HepG2 (cell line): Measurements from ENCODE around the gene DNAJC24. TPM values are rescaled to one million over a fixed set of nuclear protein-coding genes. Genes with fewer than 3 reads are reported as not detected.
A peak's percentile ranks its signal among the peaks of the same experiment; 100 is the strongest.

Experiments used
- ATAC-seq: fragments of 200-7000 bp; cut with Tn5 transposase; 3 replicates; pipeline ENCODE4 v1.9.1; 2020; ENCODE audit warnings: mild to moderate bottlenecking, moderate library complexity
- BruUV-seq: library from RNA; stranded (reverse); fragments of 400-500 nt; replicated peaks from 2 replicates; lab custom pipeline; 2021; lab: Mats Ljungman, UMichigan
- CTCF ChIA-PET: fragments of 300-600 bp; formaldehyde crosslinking; extraction: SDS; loops from one replicate; lab custom pipeline; 2021; ENCODE audit warnings: low total read pairs, inconsistent platforms, low intra/inter-chr PET ratio; lab: Yijun Ruan, JAX
- POLR2A ChIA-PET: fragments of 350-600 bp; sonication (Branson Sonifier 250); formaldehyde crosslinking; loops from one replicate; lab custom pipeline; 2020; ENCODE audit warnings: antibody characterized with exemption, inconsistent platforms; lab: Yijun Ruan, JAX
- DNase-seq: peaks from one replicate; pipeline ENCODE4 v3.0.0-alpha.2; 2015; ENCODE audit warnings: low spot score
- FAIRE-seq: peaks from 3 replicates; lab custom pipeline; 2011; peaks lifted over from hg19 to GRCh38; lab: Jason Lieb, UNC
- H2AFZ ChIP-seq: one replicate; pipeline ENCODE4 v1.6.1; 2011; ENCODE audit warnings: low read length, inconsistent platforms
- H3K27ac ChIP-seq: fragments of 300-600 bp; 3 replicates; pipeline ENCODE4 v1.8.0; 2011; ENCODE audit warnings: mixed run types, mild to moderate bottlenecking, mixed read lengths, low read length, inconsistent platforms; ENCODE audit not compliant: insufficient read depth; ENCODE audit errors: extremely low read length
- H3K27me3 ChIP-seq, 2 experiments: fragments of 200-600 bp in 1 of 2; 2 replicates in 1 of 2; 3 replicates in 1 of 2; pipeline versions ENCODE4 v1.6.0 to v1.8.0; 2011; ENCODE audit warnings: low read length in 2 of 2, mild to moderate bottlenecking in 2 of 2, moderate library complexity in 2 of 2, inconsistent platforms in 1 of 2; ENCODE audit not compliant: insufficient read depth in 2 of 2, control insufficient read depth in 1 of 2
- H3K36me3 ChIP-seq, 2 experiments: fragments of 200-600 bp in 1 of 2; replicated peaks in 1 of 2; 2 replicates in 1 of 2; 3 replicates in 1 of 2; pipeline versions ENCODE4 v1.5.1 to v1.8.0; 2011; ENCODE audit warnings: low read length in 2 of 2, inconsistent platforms in 1 of 2; ENCODE audit not compliant: insufficient read depth in 2 of 2, control insufficient read depth in 1 of 2
- H3K4me1 ChIP-seq: 2 replicates; pipeline ENCODE4 v1.5.1; 2012; ENCODE audit warnings: low read length, inconsistent platforms; ENCODE audit not compliant: insufficient read depth
- H3K4me2 ChIP-seq: 2 replicates; pipeline ENCODE4 v1.6.0; 2011; ENCODE audit warnings: low read depth, low read length, inconsistent platforms
- H3K4me3 ChIP-seq, 3 experiments: fragments of 200-600 bp in 1 of 3; sonication (generic), shearing (Covaris generic) in 1 of 3; replicated peaks in 1 of 3; 2 replicates each; pipeline ENCODE4 v1.5.1; 2011 to 2016; ENCODE audit warnings: low read length in 3 of 3, inconsistent platforms in 2 of 3, low read depth in 2 of 3, mild to moderate bottlenecking in 2 of 3, control low read depth in 1 of 3, mixed read lengths in 1 of 3; ENCODE audit not compliant: insufficient read depth in 1 of 3
- H3K79me2 ChIP-seq: one replicate; pipeline ENCODE4 v1.6.1; 2011; ENCODE audit warnings: low read length, inconsistent platforms; ENCODE audit not compliant: insufficient read depth
- H3K9ac ChIP-seq: 2 replicates; pipeline ENCODE4 v1.6.0; 2011; ENCODE audit warnings: mild to moderate bottlenecking, low read depth, low read length, inconsistent platforms; ENCODE audit not compliant: insufficient read depth
- H3K9me3 ChIP-seq: 2 replicates; pipeline ENCODE4 v1.5.1; 2012; ENCODE audit warnings: mild to moderate bottlenecking, low read length
- H4K20me1 ChIP-seq: 2 replicates; pipeline ENCODE4 v1.6.0; 2011; ENCODE audit warnings: inconsistent platforms, mild to moderate bottlenecking, low read length, moderate library complexity; ENCODE audit not compliant: insufficient read depth
- BHLHE40 ChIP-seq: IDR thresholded peaks from 2 replicates; pipeline ENCODE4 v1.6.1; 2011; ENCODE audit warnings: low read length, improper control_type of control experiment
- CBFB ChIP-seq: sonication (generic); formaldehyde crosslinking; IDR thresholded peaks from 2 replicates; pipeline ENCODE4 v1.4.0; 2020; ENCODE audit warnings: missing genetic modification reagents
- CCDC6 ChIP-seq: sonication (generic); formaldehyde crosslinking; IDR thresholded peaks from 2 replicates; pipeline ENCODE4 v1.8.1; 2022; ENCODE audit warnings: mild to moderate bottlenecking, missing genetic modification reagents, moderate library complexity
- DNMT1 ChIP-seq: sonication (generic); formaldehyde crosslinking; IDR thresholded peaks from 2 replicates; pipeline ENCODE4 v1.5.1; 2020; ENCODE audit warnings: mild to moderate bottlenecking, missing genetic modification reagents
- ELF1 ChIP-seq: sonication (generic); formaldehyde crosslinking; IDR thresholded peaks from 2 replicates; pipeline ENCODE4 v1.4.0; 2020; ENCODE audit warnings: missing genetic modification reagents
- HNRNPK ChIP-seq: fragments of 200-400 bp; formaldehyde crosslinking; IDR thresholded peaks from 2 replicates; pipeline ENCODE4 v1.6.1; 2018; ENCODE audit warnings: low read length, low read depth, moderate library complexity, mild to moderate bottlenecking; ENCODE audit not compliant: poor library complexity, severe bottlenecking
- NFKBIZ ChIP-seq: IDR thresholded peaks from 2 replicates; pipeline ENCODE4 v1.6.1; 2018; ENCODE audit warnings: missing genetic modification reagents, missing compliant biosample characterization
- SP5 ChIP-seq: IDR thresholded peaks from 2 replicates; pipeline ENCODE4 v1.6.1; 2016; ENCODE audit warnings: low read depth, borderline replicate concordance
- ZBTB3 ChIP-seq: sonication (generic); formaldehyde crosslinking; IDR thresholded peaks from 2 replicates; pipeline ENCODE4 v1.4.0; 2020; ENCODE audit warnings: low read depth, mild to moderate bottlenecking, moderate library complexity, missing genetic modification reagents, borderline replicate concordance
- ZNF180 ChIP-seq: sonication (generic); formaldehyde crosslinking; IDR thresholded peaks from 2 replicates; pipeline ENCODE4 v1.4.0; 2020; ENCODE audit warnings: low read depth, missing genetic modification reagents, borderline replicate concordance
- ZNF282 ChIP-seq: fragments of 450-650 bp; IDR thresholded peaks from 2 replicates; pipeline ENCODE4 v1.6.1; 2018; ENCODE audit not compliant: partially characterized antibody
- WGBS: methylation state at CpG from one replicate; pipeline ENCODE4 v1.1.6; 2017; ENCODE audit warnings: low lambda C conversion rate; 5-methylcytosine and 5-hydroxymethylcytosine counted together
- in situ Hi-C: cut with HindIII; loops from 2 replicates; pipeline ENCODE4 v1.10.0; 2017; ENCODE audit warnings: low pct_unique_long_range_greater_than_20kb; ENCODE audit not compliant: extremely low pct_ligation_motif_present
- intact Hi-C: fragments of 100-400 bp; cut with micrococcal nuclease; formaldehyde crosslinking; loops from one replicate; pipeline ENCODE4 v1.10.0; 2022; ENCODE audit not compliant: unreplicated experiment
- polyA plus RNA-seq, 8 experiments: library from polyadenylated mRNA; depleted of rRNA in 3 of 8; stranded (reverse) in 7 of 8; unstranded in 1 of 8; fragments of >200 nt; fragmentation: Illumina TruSeq in 4 of 8; extraction: Trizol in 4 of 8; gene quantifications; 2 replicates each; pipeline versions ENCODE4 v1.2.1 to v1.2.3, GENCODE V29; 2011 to 2016; ENCODE audit warnings: low read depth in 4 of 8, missing spikeins in 1 of 8, mixed read lengths in 1 of 8; ENCODE audit not compliant: insufficient read depth in 1 of 8
- total RNA-seq, 5 experiments: library from RNA; depleted of rRNA; stranded (reverse); fragments of >200 nt; fragmentation: Illumina TruSeq; extraction: Trizol; gene quantifications; 2 replicates each; pipeline ENCODE4 v1.2.3, GENCODE V29; 2016; ENCODE audit warnings: low read depth in 1 of 5
- TF ChIP-seq, protein P1 (sequence below): sonication (generic); formaldehyde crosslinking; IDR thresholded peaks from 2 replicates; pipeline ENCODE4 v1.8.1; 2023; ENCODE audit warnings: mild to moderate bottlenecking, moderate library complexity, missing genetic modification reagents
- TF ChIP-seq, protein P2 (sequence below): IDR thresholded peaks from 2 replicates; pipeline ENCODE4 v1.6.1; 2012; ENCODE audit warnings: inconsistent platforms
- TF ChIP-seq, protein P3 (sequence below): sonication (generic); formaldehyde crosslinking; IDR thresholded peaks from 2 replicates; pipeline ENCODE4 v1.9.0; 2021; ENCODE audit warnings: mild to moderate bottlenecking, missing genetic modification reagents

DNAJC24 gene
- total and polyA plus RNA-seq, 2 of the 13 experiments (the other 11 are each of a cell fraction or from before 2014, with no cell fraction given), result 10.5 to 13.7 TPM

DNA sequence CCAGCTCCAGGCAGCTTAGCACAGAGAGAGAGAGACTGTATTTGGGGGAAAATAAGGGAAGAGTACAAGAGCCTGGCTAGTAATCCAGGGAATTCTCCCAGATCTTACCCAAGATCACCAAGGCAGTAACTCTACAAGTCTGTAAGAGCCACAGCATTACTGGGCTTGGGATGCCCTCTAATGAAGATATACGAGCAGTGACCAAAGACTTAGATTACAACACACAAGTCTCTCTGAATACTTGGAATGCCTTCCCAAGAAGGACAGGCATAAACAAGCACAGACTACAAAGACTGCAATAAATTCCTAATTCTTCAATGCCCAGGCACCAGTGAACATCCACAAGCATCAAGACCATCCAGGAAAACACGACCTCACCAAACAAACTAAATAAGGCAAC, 17.7 kb downstream of the DNAJC24 start (continued):
- no peak for TF ChIP-seq ELF1 (CRISPR knock-in tag)
- TF ChIP-seq ZBTB3 (CRISPR knock-in tag), result no peak
- TF ChIP-seq NFKBIZ (CRISPR knock-in tag), result no peak
- TF ChIP-seq, protein P1, sequence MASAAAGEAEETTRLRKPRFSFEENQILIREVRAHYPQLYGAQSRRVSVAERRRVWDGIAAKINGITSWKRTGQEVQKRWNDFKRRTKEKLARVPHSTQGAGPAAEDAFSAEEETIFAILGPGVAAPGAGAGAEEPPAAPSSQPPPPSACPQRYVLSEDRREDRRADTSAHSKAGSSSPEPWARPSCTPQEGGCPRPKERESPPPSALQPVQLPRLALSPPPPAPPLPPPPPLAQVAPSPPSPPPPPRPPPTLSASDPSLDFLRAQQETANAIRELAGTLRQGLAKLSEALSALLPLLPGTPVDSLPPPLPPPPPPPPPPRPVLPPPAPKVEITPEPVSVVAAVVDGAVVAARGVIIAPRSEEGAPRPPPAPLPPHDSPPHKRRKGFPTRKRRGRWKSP (CRISPR knock-in tag), result no peak
- no peak for TF ChIP-seq CCDC6 (CRISPR knock-in tag)
- TF ChIP-seq, all 625 proteins: peak for 0

DNA sequence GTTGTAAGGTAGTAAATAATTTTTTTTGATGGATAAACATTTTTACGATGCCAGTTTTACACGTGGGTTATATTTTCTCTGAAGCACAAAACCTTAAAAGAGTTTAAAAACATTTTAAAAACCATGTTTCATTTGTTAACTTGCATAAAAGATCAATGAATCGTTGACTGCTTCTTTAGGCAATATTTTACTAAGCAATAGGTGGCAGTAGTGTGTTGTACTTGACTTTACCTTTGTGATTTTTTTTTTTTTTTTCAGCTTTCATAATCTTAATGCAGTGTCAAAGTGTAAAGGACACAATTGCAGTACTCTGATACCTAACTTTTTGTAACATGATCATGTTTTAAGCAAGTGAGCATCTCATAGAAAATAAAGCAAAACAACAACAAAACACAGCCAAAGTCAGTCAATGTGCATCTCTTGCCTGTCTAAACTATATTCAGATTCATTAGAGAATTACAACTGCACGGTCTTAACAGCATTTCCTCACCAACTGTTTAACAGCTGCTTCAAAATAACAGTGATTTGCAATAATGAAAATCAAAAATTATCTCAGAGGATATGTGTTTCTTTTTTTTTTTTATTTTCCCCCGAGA, 27.7 kb downstream of the DNAJC24 start:
- Histone ChIP-seq H3K27me3 (no peaks in the 10 kb centered on the region), H3K4me3 (no peak overlapping the region), H3K27ac (no peak overlapping the region), H4K20me1 (no peaks in the 10 kb centered on the region), H3K36me3 (no peaks in the 10 kb centered on the region), H3K79me2 (no peaks in the 10 kb centered on the region), H3K4me1 (no peaks in the 10 kb centered on the region), H3K9ac (no peak overlapping the region), H3K4me2 (no peak overlapping the region), H3K9me3 (peaks cover 10% of the 10 kb centered on the region; the same call in 1 of the 2 replicates), H2AFZ (no peak overlapping the region)
- POLR2A ChIA-PET, result no interaction called here
- CTCF ChIA-PET, result interaction anchor here (0.7 to 2.4 kb wide), 5 partner anchors 111 to 779 kb away, joined by 3 to 26 read pairs (median 4); no protein-coding TSS in a partner anchor
- BruUV-seq, result no TSS peak
- intact Hi-C loops (loop anchor here (1.0 to 5.0 kb wide), 4 partner anchors 243 to 775 kb away; no protein-coding TSS in a partner anchor), in situ Hi-C loops (loop anchor here (5.0 to 25.0 kb wide), 3 partner anchors 475 to 765 kb away; no protein-coding TSS in a partner anchor)
- ATAC-seq, result peak; percentile 56; the same call in 2 of the 3 replicates
- FAIRE-seq, result no peak
- peak; percentile 18 for DNase-seq
- WGBS, result 47% methylated on average over 5 of the region's 5 CpGs
- TF ChIP-seq, protein P2, sequence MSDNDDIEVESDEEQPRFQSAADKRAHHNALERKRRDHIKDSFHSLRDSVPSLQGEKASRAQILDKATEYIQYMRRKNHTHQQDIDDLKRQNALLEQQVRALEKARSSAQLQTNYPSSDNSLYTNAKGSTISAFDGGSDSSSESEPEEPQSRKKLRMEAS, result no peak
- TF ChIP-seq ZNF282 (no peak), DNMT1 (no peak), SP5 (CRISPR knock-in tag) (no peak), HNRNPK (no peak), CBFB (CRISPR knock-in tag) (no peak), ZNF180 (CRISPR knock-in tag) (no peak), BHLHE40 (no peak)
- TF ChIP-seq, protein P3, sequence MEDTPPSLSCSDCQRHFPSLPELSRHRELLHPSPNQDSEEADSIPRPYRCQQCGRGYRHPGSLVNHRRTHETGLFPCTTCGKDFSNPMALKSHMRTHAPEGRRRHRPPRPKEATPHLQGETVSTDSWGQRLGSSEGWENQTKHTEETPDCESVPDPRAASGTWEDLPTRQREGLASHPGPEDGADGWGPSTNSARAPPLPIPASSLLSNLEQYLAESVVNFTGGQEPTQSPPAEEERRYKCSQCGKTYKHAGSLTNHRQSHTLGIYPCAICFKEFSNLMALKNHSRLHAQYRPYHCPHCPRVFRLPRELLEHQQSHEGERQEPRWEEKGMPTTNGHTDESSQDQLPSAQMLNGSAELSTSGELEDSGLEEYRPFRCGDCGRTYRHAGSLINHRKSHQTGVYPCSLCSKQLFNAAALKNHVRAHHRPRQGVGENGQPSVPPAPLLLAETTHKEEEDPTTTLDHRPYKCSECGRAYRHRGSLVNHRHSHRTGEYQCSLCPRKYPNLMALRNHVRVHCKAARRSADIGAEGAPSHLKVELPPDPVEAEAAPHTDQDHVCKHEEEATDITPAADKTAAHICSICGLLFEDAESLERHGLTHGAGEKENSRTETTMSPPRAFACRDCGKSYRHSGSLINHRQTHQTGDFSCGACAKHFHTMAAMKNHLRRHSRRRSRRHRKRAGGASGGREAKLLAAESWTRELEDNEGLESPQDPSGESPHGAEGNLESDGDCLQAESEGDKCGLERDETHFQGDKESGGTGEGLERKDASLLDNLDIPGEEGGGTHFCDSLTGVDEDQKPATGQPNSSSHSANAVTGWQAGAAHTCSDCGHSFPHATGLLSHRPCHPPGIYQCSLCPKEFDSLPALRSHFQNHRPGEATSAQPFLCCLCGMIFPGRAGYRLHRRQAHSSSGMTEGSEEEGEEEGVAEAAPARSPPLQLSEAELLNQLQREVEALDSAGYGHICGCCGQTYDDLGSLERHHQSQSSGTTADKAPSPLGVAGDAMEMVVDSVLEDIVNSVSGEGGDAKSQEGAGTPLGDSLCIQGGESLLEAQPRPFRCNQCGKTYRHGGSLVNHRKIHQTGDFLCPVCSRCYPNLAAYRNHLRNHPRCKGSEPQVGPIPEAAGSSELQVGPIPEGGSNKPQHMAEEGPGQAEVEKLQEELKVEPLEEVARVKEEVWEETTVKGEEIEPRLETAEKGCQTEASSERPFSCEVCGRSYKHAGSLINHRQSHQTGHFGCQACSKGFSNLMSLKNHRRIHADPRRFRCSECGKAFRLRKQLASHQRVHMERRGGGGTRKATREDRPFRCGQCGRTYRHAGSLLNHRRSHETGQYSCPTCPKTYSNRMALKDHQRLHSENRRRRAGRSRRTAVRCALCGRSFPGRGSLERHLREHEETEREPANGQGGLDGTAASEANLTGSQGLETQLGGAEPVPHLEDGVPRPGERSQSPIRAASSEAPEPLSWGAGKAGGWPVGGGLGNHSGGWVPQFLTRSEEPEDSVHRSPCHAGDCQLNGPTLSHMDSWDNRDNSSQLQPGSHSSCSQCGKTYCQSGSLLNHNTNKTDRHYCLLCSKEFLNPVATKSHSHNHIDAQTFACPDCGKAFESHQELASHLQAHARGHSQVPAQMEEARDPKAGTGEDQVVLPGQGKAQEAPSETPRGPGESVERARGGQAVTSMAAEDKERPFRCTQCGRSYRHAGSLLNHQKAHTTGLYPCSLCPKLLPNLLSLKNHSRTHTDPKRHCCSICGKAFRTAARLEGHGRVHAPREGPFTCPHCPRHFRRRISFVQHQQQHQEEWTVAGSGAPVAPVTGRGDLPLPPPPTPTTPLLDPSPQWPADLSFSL (CRISPR knock-in tag), result no peak
